OCI-LY3 (cell line): ENCODE measurements around the gene UGT1A3.

Experiments
- EZH2phosphoT487 ChIP-seq: fragments of 200-600 bp; shearing (Covaris generic); IDR thresholded peaks from 2 replicates; pipeline ENCODE4 v1.6.1; 2018; ENCODE audit warnings: antibody characterized with exemption, mixed run types, low read depth
- TF ChIP-seq, protein P1 (sequence below): fragments of 200-600, 300-600 bp; sonication (generic); IDR thresholded peaks from 2 replicates; pipeline ENCODE4 v1.5.1; 2014; ENCODE audit warnings: antibody characterized with exemption, low read length, low read depth

DNA sequence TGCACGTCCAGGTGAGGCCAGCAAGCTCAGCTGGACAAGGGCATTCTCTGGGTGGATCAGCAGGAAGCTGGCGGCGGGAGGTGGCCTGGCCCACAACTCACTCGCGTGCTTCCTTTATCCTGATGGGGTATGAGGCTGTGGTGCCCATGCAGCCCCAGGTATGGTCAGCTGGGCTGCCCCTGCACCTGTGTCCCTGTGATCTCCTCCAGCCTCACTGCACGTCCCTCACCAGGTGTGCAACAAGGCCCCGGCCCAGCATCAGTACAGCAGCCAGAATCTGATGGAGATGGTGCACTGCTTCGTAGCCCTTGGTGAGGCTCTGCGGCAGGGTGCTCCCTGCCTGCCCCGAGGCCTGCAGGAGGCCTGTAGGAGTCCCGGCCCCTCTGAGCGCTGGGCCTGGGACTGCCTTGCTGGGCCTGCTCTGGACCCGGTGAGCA is 66.9 kb downstream of the UGT1A3 start:
- TF ChIP-seq, protein P1, sequence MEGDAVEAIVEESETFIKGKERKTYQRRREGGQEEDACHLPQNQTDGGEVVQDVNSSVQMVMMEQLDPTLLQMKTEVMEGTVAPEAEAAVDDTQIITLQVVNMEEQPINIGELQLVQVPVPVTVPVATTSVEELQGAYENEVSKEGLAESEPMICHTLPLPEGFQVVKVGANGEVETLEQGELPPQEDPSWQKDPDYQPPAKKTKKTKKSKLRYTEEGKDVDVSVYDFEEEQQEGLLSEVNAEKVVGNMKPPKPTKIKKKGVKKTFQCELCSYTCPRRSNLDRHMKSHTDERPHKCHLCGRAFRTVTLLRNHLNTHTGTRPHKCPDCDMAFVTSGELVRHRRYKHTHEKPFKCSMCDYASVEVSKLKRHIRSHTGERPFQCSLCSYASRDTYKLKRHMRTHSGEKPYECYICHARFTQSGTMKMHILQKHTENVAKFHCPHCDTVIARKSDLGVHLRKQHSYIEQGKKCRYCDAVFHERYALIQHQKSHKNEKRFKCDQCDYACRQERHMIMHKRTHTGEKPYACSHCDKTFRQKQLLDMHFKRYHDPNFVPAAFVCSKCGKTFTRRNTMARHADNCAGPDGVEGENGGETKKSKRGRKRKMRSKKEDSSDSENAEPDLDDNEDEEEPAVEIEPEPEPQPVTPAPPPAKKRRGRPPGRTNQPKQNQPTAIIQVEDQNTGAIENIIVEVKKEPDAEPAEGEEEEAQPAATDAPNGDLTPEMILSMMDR = no peak
- no peak for TF ChIP-seq EZH2phosphoT487
